Neural cell (in vitro differentiated cells): ENCODE results near the gene MOGAT2. TPM values are rescaled to one million over a fixed set of nuclear protein-coding genes. Genes with fewer than 3 reads are reported as not detected.

ENCODE experiments used
- H2AFZ ChIP-seq: fragments of 200-600, 300-800 bp; sonication (generic), shearing (Covaris generic); 2 replicates; pipeline ENCODE4 v1.6.0; 2014; ENCODE audit warnings: low read depth, mild to moderate bottlenecking, antibody characterized with exemption, low read length, moderate library complexity
- H3F3A ChIP-seq: fragments of 200-600 bp; shearing (Covaris generic); 2 replicates; pipeline ENCODE4 v1.6.1; 2016; ENCODE audit warnings: mild to moderate bottlenecking, moderate library complexity, mixed read lengths, antibody characterized with exemption, low read length; ENCODE audit not compliant: insufficient read depth, poor library complexity, severe bottlenecking
- H3K27ac ChIP-seq: fragments of 200-600, 300-800 bp; sonication (generic), shearing (Covaris generic); 2 replicates; pipeline ENCODE4 v1.5.1; 2014; ENCODE audit warnings: mild to moderate bottlenecking, low read length, moderate library complexity
- H3K27me3 ChIP-seq: fragments of 300-800, 200-600 bp; sonication (generic), shearing (Covaris generic); 2 replicates; pipeline ENCODE4 v1.6.0; 2014; ENCODE audit warnings: mild to moderate bottlenecking, low read depth, low read length, moderate library complexity; ENCODE audit not compliant: insufficient read depth
- H3K36me3 ChIP-seq: fragments of 300-800, 200-600 bp; sonication (generic), shearing (Covaris generic); 2 replicates; pipeline ENCODE4 v1.5.1; 2014; ENCODE audit warnings: mild to moderate bottlenecking, antibody characterized with exemption, low read length, moderate library complexity; ENCODE audit not compliant: insufficient read depth
- H3K4me2 ChIP-seq: fragments of 300-800, 200-600 bp; sonication (generic), shearing (Covaris generic); 2 replicates; pipeline ENCODE4 v1.6.0; 2014; ENCODE audit warnings: mild to moderate bottlenecking, low read length
- H3K4me3 ChIP-seq: fragments of 300-800, 200-600 bp; sonication (generic), shearing (Covaris generic); 2 replicates; pipeline ENCODE4 v1.5.1; 2014; ENCODE audit warnings: mild to moderate bottlenecking, low read length, moderate library complexity
- H3K79me2 ChIP-seq: fragments of 200-600 bp; shearing (Covaris generic); replicated peaks from 2 replicates; pipeline ENCODE4 v1.6.0; 2014; ENCODE audit warnings: mild to moderate bottlenecking, low read length, moderate library complexity; ENCODE audit not compliant: insufficient read depth
- H3K9ac ChIP-seq: fragments of 300-800, 200-600 bp; sonication (generic), shearing (Covaris generic); 2 replicates; pipeline ENCODE4 v1.6.1; 2016; ENCODE audit warnings: mild to moderate bottlenecking, low read length, mixed read lengths
- H3K9me2 ChIP-seq: fragments of 200-600 bp; shearing (Covaris generic); 2 replicates; pipeline ENCODE4 v1.6.1; 2016; ENCODE audit warnings: mild to moderate bottlenecking, low read length, mixed read lengths; ENCODE audit not compliant: insufficient read depth
- H3K9me3 ChIP-seq: fragments of 200-600, 300-800 bp; sonication (generic), shearing (Covaris generic); 2 replicates; pipeline ENCODE4 v1.6.1; 2016; ENCODE audit warnings: mild to moderate bottlenecking, mixed run types, low read length, moderate library complexity, mixed read lengths
- H4K20me1 ChIP-seq: fragments of 200-600 bp; shearing (Covaris generic); 2 replicates; pipeline ENCODE4 v1.6.1; 2016; ENCODE audit warnings: mild to moderate bottlenecking, mixed run types; ENCODE audit not compliant: insufficient read depth
- EP300 ChIP-seq: fragments of 450-650 bp; conservative IDR thresholded peaks from 2 replicates; pipeline ENCODE4 v1.6.1; 2014; ENCODE audit warnings: antibody characterized with exemption, mild to moderate bottlenecking, moderate library complexity; ENCODE audit not compliant: poor library complexity, severe bottlenecking
- EZH2 ChIP-seq: fragments of 200-600, 300-800 bp; shearing (Covaris generic), sonication (generic); IDR thresholded peaks from 2 replicates; pipeline ENCODE4 v1.6.1; 2014; ENCODE audit warnings: antibody characterized with exemption, low read length, borderline replicate concordance, mild to moderate bottlenecking; ENCODE audit not compliant: insufficient read depth, poor library complexity, severe bottlenecking
- MXI1 ChIP-seq: fragments of 450-650 bp; conservative IDR thresholded peaks from 2 replicates; pipeline ENCODE4 v1.6.1; 2014; ENCODE audit warnings: antibody characterized with exemption, mild to moderate bottlenecking; ENCODE audit not compliant: poor library complexity, severe bottlenecking
- RAD21 ChIP-seq: fragments of 450-650 bp; conservative IDR thresholded peaks from 2 replicates; pipeline ENCODE4 v1.6.1; 2014; ENCODE audit warnings: antibody characterized with exemption, mild to moderate bottlenecking, moderate library complexity
- SMC3 ChIP-seq: fragments of 450-650 bp; conservative IDR thresholded peaks from 2 replicates; pipeline ENCODE4 v1.6.1; 2014; ENCODE audit warnings: antibody characterized with exemption, mild to moderate bottlenecking, moderate library complexity; ENCODE audit not compliant: poor library complexity
- polyA plus RNA-seq: library from polyadenylated mRNA; depleted of rRNA; stranded (reverse); fragments of >200 nt; gene quantifications from 2 replicates; pipeline ENCODE4 v1.2.3, GENCODE V29; 2014
- TF ChIP-seq, protein P1 (sequence below): IDR thresholded peaks from 2 replicates; pipeline ENCODE4 v1.6.1; 2012; ENCODE audit warnings: borderline replicate concordance
- TF ChIP-seq, protein P2 (sequence below): fragments of 450-650 bp; IDR thresholded peaks from 2 replicates; pipeline ENCODE4 v1.5.1; 2014; ENCODE audit warnings: antibody characterized with exemption, mild to moderate bottlenecking, moderate library complexity; ENCODE audit not compliant: poor library complexity, severe bottlenecking

MOGAT2 gene
- polyA plus RNA-seq, 1 donor from 2014 or later = not detected

DNA sequence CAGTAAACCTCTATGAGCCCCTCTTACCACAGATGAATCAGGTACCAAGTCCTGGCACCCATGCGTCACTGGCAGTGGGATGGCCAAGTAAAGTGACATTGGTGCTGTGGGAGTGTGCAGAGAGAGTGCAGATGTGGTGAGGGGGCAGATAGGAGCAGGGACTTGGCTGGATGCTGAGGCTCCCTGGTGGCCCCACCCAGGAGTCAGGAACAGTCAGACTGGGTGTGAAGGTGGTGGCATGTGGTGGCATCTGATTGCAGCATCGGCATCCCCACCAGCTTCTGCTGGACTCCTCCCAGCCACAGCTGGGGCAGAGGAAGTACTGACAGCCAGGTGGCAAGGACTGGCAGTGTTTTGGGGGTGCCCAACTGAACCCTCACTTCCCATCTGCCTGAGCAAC is 62.3 kb downstream of the MOGAT2 start:
- no peak overlapping the region for H3K27ac ChIP-seq
- TF ChIP-seq, protein P1, sequence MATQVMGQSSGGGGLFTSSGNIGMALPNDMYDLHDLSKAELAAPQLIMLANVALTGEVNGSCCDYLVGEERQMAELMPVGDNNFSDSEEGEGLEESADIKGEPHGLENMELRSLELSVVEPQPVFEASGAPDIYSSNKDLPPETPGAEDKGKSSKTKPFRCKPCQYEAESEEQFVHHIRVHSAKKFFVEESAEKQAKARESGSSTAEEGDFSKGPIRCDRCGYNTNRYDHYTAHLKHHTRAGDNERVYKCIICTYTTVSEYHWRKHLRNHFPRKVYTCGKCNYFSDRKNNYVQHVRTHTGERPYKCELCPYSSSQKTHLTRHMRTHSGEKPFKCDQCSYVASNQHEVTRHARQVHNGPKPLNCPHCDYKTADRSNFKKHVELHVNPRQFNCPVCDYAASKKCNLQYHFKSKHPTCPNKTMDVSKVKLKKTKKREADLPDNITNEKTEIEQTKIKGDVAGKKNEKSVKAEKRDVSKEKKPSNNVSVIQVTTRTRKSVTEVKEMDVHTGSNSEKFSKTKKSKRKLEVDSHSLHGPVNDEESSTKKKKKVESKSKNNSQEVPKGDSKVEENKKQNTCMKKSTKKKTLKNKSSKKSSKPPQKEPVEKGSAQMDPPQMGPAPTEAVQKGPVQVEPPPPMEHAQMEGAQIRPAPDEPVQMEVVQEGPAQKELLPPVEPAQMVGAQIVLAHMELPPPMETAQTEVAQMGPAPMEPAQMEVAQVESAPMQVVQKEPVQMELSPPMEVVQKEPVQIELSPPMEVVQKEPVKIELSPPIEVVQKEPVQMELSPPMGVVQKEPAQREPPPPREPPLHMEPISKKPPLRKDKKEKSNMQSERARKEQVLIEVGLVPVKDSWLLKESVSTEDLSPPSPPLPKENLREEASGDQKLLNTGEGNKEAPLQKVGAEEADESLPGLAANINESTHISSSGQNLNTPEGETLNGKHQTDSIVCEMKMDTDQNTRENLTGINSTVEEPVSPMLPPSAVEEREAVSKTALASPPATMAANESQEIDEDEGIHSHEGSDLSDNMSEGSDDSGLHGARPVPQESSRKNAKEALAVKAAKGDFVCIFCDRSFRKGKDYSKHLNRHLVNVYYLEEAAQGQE = no peak
- no peak for TF ChIP-seq EZH2
- TF ChIP-seq RAD21 = no peak
- TF ChIP-seq, protein P2, sequence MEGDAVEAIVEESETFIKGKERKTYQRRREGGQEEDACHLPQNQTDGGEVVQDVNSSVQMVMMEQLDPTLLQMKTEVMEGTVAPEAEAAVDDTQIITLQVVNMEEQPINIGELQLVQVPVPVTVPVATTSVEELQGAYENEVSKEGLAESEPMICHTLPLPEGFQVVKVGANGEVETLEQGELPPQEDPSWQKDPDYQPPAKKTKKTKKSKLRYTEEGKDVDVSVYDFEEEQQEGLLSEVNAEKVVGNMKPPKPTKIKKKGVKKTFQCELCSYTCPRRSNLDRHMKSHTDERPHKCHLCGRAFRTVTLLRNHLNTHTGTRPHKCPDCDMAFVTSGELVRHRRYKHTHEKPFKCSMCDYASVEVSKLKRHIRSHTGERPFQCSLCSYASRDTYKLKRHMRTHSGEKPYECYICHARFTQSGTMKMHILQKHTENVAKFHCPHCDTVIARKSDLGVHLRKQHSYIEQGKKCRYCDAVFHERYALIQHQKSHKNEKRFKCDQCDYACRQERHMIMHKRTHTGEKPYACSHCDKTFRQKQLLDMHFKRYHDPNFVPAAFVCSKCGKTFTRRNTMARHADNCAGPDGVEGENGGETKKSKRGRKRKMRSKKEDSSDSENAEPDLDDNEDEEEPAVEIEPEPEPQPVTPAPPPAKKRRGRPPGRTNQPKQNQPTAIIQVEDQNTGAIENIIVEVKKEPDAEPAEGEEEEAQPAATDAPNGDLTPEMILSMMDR = no peak
- no peak for TF ChIP-seq SMC3
- no peak for TF ChIP-seq MXI1
- TF ChIP-seq EP300 = no peak
- no peaks in the 10 kb centered on the region for H3K27me3 ChIP-seq
- no peaks in the 10 kb centered on the region for H3K36me3 ChIP-seq
- no peak overlapping the region for H2AFZ ChIP-seq
- H4K20me1 ChIP-seq = no peaks in the 10 kb centered on the region
- no peaks in the 10 kb centered on the region for H3K79me2 ChIP-seq
- H3K4me3 ChIP-seq = no peak overlapping the region
- H3K9ac ChIP-seq = no peak overlapping the region
- no peaks in the 10 kb centered on the region for H3F3A ChIP-seq
- no peaks in the 10 kb centered on the region for H3K9me3 ChIP-seq
- no peak overlapping the region for H3K4me2 ChIP-seq
- no peaks in the 10 kb centered on the region for H3K9me2 ChIP-seq

DNA sequence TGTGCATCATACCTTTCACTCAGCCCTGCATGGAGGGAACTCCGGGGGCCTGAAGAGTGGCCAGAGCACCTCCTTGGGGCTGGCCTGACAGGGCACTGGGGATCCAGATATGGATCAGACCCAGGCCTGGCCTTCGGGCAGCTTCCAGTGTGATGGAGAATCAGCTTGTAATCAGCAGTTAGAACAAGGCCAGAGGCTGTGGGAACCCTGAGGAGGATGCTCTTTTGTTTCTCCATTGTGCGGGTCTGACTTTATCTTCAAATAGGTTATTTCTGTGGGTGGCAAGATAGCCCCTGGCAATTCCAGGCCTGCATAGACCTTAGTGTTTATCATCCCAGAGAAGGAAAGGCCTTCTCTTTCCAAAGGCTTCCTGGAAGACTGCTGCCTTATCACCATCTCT is 63.2 kb downstream of the MOGAT2 start:
- Histone ChIP-seq H3K79me2 (no peaks in the 10 kb centered on the region), H4K20me1 (no peaks in the 10 kb centered on the region), H3F3A (no peaks in the 10 kb centered on the region), H3K9me3 (no peaks in the 10 kb centered on the region), H3K27me3 (no peaks in the 10 kb centered on the region), H3K9me2 (no peaks in the 10 kb centered on the region), H3K27ac (no peak overlapping the region), H3K9ac (no peak overlapping the region), H3K36me3 (no peaks in the 10 kb centered on the region), H3K4me2 (no peak overlapping the region), H3K4me3 (no peak overlapping the region), H2AFZ (no peak overlapping the region)
- TF ChIP-seq EP300 = no peak
- no peak for TF ChIP-seq RAD21
- no peak for TF ChIP-seq SMC3
- TF ChIP-seq, protein P2 = no peak
